ENCODE data around the gene PEF1. TPM values are rescaled to one million over a fixed set of nuclear protein-coding genes. Genes with fewer than 3 reads are reported as not detected.

Gene PEF1
- total RNA-seq, 1 donor from 2014 or later = 53.3 TPM

DNA sequence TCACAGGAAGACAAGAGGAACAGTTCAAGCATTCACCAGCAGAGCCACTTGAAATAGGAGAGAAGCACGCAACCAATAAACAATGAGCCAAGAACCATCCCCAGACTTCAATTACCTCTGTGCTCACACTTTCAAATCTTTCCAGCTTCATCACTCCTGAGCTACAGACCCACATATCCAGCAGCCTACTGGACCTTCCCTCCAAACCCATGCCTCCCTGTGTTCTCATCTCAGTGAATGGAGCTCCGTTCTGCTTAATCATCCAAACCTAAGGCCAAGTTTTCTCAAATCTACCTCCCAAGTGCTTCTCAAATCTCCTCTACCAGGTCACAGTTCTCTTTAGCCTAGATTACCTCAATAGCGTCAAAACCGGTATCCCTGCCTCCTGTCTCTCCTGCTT lies 3.7 kb downstream of the PEF1 start:
- Histone ChIP-seq H3K27ac (no peak overlapping the region), H3K4me1 (peaks cover 62% of the 10 kb centered on the region), H3K36me3 (no peaks in the 10 kb centered on the region), H3K4me3 (no peak overlapping the region), H3K9me3 (no peaks in the 10 kb centered on the region), H3K27me3 (no peaks in the 10 kb centered on the region)
- TF ChIP-seq, protein P1, sequence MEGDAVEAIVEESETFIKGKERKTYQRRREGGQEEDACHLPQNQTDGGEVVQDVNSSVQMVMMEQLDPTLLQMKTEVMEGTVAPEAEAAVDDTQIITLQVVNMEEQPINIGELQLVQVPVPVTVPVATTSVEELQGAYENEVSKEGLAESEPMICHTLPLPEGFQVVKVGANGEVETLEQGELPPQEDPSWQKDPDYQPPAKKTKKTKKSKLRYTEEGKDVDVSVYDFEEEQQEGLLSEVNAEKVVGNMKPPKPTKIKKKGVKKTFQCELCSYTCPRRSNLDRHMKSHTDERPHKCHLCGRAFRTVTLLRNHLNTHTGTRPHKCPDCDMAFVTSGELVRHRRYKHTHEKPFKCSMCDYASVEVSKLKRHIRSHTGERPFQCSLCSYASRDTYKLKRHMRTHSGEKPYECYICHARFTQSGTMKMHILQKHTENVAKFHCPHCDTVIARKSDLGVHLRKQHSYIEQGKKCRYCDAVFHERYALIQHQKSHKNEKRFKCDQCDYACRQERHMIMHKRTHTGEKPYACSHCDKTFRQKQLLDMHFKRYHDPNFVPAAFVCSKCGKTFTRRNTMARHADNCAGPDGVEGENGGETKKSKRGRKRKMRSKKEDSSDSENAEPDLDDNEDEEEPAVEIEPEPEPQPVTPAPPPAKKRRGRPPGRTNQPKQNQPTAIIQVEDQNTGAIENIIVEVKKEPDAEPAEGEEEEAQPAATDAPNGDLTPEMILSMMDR (IDR thresholded peaks at IDR 0.05) = no peak
- TF ChIP-seq POLR2A (IDR thresholded peaks at IDR 0.05) (no peak), POLR2AphosphoS5 (IDR thresholded peaks at IDR 0.05; ENCODE audit: insufficient read depth in 1 of 2, low read depth in 1 of 2) (no peak)
- intact Hi-C loops (cut with DNase I) = no loop called here
- DNase-seq (ENCODE audit: extremely low spot score in 2 of 2) = no peak

GRCh38 chr1:31640179-31640578 lies 4.5 kb downstream of the PEF1 start:
- no peak for DNase-seq (ENCODE audit: extremely low spot score in 2 of 2)
- no peaks in the 10 kb centered on the region for H3K9me3 ChIP-seq
- peaks cover 55% of the 10 kb centered on the region for H3K4me1 ChIP-seq
- intact Hi-C loops (cut with DNase I) = no loop called here
- no peaks in the 10 kb centered on the region for H3K27me3 ChIP-seq
- TF ChIP-seq, protein P1 (IDR thresholded peaks at IDR 0.05) = no peak
- TF ChIP-seq POLR2AphosphoS5 (IDR thresholded peaks at IDR 0.05; ENCODE audit: insufficient read depth in 1 of 2, low read depth in 1 of 2) (no peak), POLR2A (IDR thresholded peaks at IDR 0.05) (no peak)
- peaks cover 0 to 2% of the 10 kb centered on the region in 2 donors for H3K36me3 ChIP-seq
- H3K27ac ChIP-seq = no peak overlapping the region
- no peak overlapping the region for H3K4me3 ChIP-seq

DNA sequence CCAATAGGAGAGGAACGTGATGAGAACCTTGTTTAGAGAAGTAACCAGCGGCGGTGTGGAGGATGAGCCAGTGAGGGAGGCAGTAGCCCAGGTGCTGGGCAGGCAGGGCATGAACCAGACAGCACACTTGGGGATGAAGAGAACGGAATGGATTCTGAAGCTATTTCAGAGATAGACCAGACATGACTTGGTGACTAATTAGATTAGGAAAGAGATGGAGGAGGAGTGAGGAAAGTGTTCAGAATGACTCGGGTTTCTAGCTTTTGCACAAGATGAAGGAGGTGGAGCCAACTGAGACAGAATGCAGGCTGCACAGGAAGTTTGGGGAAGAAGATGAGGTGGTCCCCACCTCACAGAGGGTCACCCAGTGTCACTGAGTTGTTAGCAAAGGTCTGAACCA lies 5.1 kb downstream of the PEF1 start:
- H3K4me1 ChIP-seq = peaks cover 55% of the 10 kb centered on the region
- H3K4me3 ChIP-seq = no peak overlapping the region
- DNase-seq (ENCODE audit: extremely low spot score in 2 of 2) = no peak
- intact Hi-C loops (cut with DNase I) = no loop called here
- H3K9me3 ChIP-seq = no peaks in the 10 kb centered on the region
- no peak overlapping the region for H3K27ac ChIP-seq
- peaks cover 0 to 8% of the 10 kb centered on the region in 2 donors for H3K36me3 ChIP-seq
- TF ChIP-seq, protein P1 (IDR thresholded peaks at IDR 0.05) = no peak
- no peak for TF ChIP-seq POLR2AphosphoS5 (IDR thresholded peaks at IDR 0.05; ENCODE audit: insufficient read depth in 1 of 2, low read depth in 1 of 2)
- TF ChIP-seq POLR2A (IDR thresholded peaks at IDR 0.05) = no peak
- H3K27me3 ChIP-seq = no peaks in the 10 kb centered on the region

DNA sequence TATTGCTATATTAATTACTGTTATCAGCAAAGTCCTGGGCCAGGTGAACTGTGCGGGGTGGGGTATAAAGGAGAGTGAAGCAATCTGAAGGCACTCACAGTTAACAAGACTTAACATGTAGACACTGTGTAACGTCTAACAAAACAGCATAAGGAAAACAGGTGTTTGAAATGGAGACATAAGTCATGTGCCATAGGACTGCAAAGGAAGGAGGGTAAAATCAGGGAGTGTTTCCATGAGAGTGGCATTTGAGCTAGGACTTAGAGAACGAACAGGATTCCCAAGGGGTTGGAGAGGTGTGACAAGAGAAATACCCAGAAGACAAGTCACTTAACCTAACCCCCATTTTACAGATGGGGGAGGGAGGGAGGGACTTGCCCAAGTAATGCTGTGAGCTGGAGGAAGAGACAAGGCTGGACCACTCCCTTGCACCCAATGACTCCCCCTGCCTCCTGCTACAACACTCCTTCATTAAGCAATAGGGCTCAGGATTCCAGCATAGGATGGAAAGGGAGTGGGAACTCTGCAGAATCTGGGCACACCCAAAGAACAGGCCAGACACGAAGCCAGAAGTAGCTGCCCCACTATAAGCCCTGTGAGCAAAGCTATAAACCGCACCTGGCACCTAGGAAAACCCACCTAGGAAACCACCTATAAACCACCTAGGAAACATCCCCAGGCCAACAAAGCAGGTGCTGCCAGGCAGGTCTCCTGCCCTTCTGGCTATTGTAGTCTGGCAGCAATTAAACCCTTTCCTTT lies 6.6 kb downstream of the PEF1 start:
- DNase-seq (ENCODE audit: extremely low spot score in 2 of 2) = no peak
- TF ChIP-seq POLR2A (IDR thresholded peaks at IDR 0.05) = no peak
- TF ChIP-seq, protein P1 (IDR thresholded peaks at IDR 0.05) = no peak
- TF ChIP-seq POLR2AphosphoS5 (IDR thresholded peaks at IDR 0.05; ENCODE audit: insufficient read depth in 1 of 2, low read depth in 1 of 2) = peak in 1 of 2 donors; percentile 16
- Histone ChIP-seq H3K27ac (no peak overlapping the region), H3K36me3 (peaks cover 0 to 10% of the 10 kb centered on the region in 2 donors), H3K27me3 (no peaks in the 10 kb centered on the region), H3K4me3 (no peak overlapping the region), H3K4me1 (peaks cover 44% of the 10 kb centered on the region), H3K9me3 (no peaks in the 10 kb centered on the region)
- intact Hi-C loops (cut with DNase I) = no loop called here

DNA sequence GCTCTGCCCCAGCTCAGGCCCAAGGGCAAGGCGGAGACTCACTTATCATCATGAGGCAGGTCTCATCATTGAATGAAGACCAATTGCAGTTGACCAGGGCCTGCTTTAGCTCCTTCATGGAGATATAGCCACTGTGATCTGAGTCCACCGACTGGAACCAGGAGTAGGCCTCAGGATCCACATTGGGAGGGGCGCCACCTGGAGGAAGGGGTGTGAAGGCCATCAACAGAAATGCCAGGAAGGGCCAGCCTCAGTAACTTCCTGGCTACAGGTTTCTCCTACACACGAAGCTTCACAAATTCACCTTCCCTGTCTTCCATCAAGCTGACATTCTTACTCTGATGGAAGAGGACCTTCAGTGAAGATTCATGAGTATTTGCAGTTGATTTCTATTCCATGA lies 11.6 kb downstream of the PEF1 start:
- H3K4me1 ChIP-seq = peaks cover 13% of the 10 kb centered on the region
- peaks cover 0 to 60% of the 10 kb centered on the region in 2 donors for H3K36me3 ChIP-seq
- H3K27me3 ChIP-seq = no peaks in the 10 kb centered on the region
- no peak for DNase-seq (ENCODE audit: extremely low spot score in 2 of 2)
- H3K9me3 ChIP-seq = no peaks in the 10 kb centered on the region
- intact Hi-C loops (cut with DNase I) = no loop called here
- no peak overlapping the region for H3K27ac ChIP-seq
- H3K4me3 ChIP-seq = no peak overlapping the region
- TF ChIP-seq POLR2AphosphoS5 (IDR thresholded peaks at IDR 0.05; ENCODE audit: insufficient read depth in 1 of 2, low read depth in 1 of 2) (no peak), POLR2A (IDR thresholded peaks at IDR 0.05) (no peak)
- TF ChIP-seq, protein P1 (IDR thresholded peaks at IDR 0.05) = no peak

All from vagina (tissue), 2 donors.